Gastrocnemius medialis (tissue), 4 donors: ENCODE results near the gene OPCML. TPM values are rescaled to one million over a fixed set of nuclear protein-coding genes. Genes with fewer than 3 reads are reported as not detected.

ENCODE experiments used
- ATAC-seq, 2 donors: fragments of 150-250 bp; one replicate each; pipeline ENCODE4 v1.9.1; 2016
- DNase-seq, 2 donors: peaks; one replicate each; pipeline ENCODE4 v3.0.0-alpha.2; 2019
- H3K27ac ChIP-seq, 4 donors: fragments of 200-600 bp; sonication (generic); 1 replicate in 1 of 4; 2 replicates in 3 of 4; pipeline ENCODE4 v1.5.1; 2016 to 2018; ENCODE audit warnings: mild to moderate bottlenecking in 2 of 4, moderate library complexity in 1 of 4
- H3K27me3 ChIP-seq, 3 donors: fragments of 200-600 bp; sonication (generic) in 2 of 3; 1 replicate in 1 of 3; 2 replicates in 2 of 3; pipeline versions ENCODE4 v1.5.1 to v1.6.0; 2016 to 2019; ENCODE audit warnings: mild to moderate bottlenecking in 1 of 3, moderate library complexity in 1 of 3
- H3K36me3 ChIP-seq, 2 donors: fragments of 200-600 bp; sonication (generic) in 1 of 2; one replicate each; pipeline ENCODE4 v1.5.1; 2017 to 2018
- H3K4me1 ChIP-seq, 2 donors: fragments of 200-600 bp; sonication (generic) in 1 of 2; one replicate each; pipeline ENCODE4 v1.5.1; 2016 to 2017; ENCODE audit warnings: mild to moderate bottlenecking in 2 of 2
- H3K4me3 ChIP-seq, 4 donors: fragments of 200-600 bp; sonication (generic) in 3 of 4; 1 replicate in 1 of 4; 2 replicates in 3 of 4; pipeline ENCODE4 v1.5.1; 2016 to 2019; ENCODE audit warnings: mild to moderate bottlenecking in 2 of 4
- H3K9me3 ChIP-seq, 3 donors: fragments of 200-600 bp; sonication (generic) in 2 of 3; 1 replicate in 1 of 3; 2 replicates in 2 of 3; pipeline ENCODE4 v1.5.1; 2016 to 2019
- POLR2A ChIP-seq, 2 donors: fragments of 450-650 bp; IDR thresholded peaks; one replicate each; pipeline ENCODE4 v1.6.1; 2017; ENCODE audit warnings: antibody characterized with exemption in 2 of 2, mild to moderate bottlenecking in 2 of 2, moderate library complexity in 2 of 2
- in situ Hi-C, 4 donors: fragments of 200-750 bp; cut with MboI; loops; one replicate each; pipeline versions ENCODE4 v1.15.0 to v1.8.0; 2017; ENCODE audit warnings: low sequenced_read_pairs in 4 of 4
- intact Hi-C: fragments of 100-400 bp; cut with DNase I; formaldehyde crosslinking; loops from one replicate; pipeline ENCODE4 v1.15.1; 2023; ENCODE audit warnings: low total_unique reads
- total RNA-seq, 4 donors: library from RNA; depleted of rRNA; stranded (reverse); fragments of >200 nt; gene quantifications; one replicate each; pipeline versions ENCODE4 v1.1.0 to v1.2.3, GENCODE V29; 2016
- TF ChIP-seq, protein P1 (sequence below), 5 experiments: fragments of 450-650 bp in 3 of 5; fragments of 200-600 bp in 2 of 5; sonication (generic) in 2 of 5; IDR thresholded peaks in 4 of 5; conservative IDR thresholded peaks in 1 of 5; 1 replicate in 4 of 5; 2 replicates in 1 of 5; pipeline ENCODE4 v1.5.1; 2016 to 2019; ENCODE audit warnings: antibody characterized with exemption in 5 of 5, mild to moderate bottlenecking in 3 of 5, moderate library complexity in 3 of 5

The OPCML gene
- total RNA-seq, 4 donors from 2014 or later: not detected

DNA sequence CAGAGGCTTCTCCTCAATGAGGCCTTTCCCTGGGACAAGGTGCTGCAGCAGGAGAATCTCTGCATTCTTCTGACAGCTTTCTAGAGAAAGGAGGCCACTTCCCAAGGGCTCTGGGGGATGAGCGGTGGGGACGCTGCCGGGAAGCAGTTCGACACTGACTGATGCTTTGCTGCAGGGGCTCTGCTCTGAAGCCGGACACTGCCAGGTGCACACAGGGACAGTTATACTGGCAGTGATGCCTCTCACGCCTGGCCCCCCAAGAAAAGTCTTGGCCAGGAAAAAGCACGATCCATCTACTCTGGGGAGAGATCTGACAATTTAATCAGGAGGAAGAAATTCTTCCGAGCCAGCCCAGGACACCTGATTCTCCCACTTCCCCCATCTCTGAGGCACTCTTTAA lies 456.9 kb downstream of the OPCML start:
- Histone ChIP-seq H3K36me3 (no peaks in the 10 kb centered on the region), H3K27ac (no peak overlapping the region), H3K27me3 (peaks cover 0 to 16% (median 15%) of the 10 kb centered on the region in 3 donors), H3K9me3 (no peaks in the 10 kb centered on the region), H3K4me3 (no peak overlapping the region), H3K4me1 (no peaks in the 10 kb centered on the region)
- intact Hi-C loops: loop anchor here (5.0 kb wide), 1 partner anchor 762 kb away; no protein-coding TSS in a partner anchor
- TF ChIP-seq, protein P1, sequence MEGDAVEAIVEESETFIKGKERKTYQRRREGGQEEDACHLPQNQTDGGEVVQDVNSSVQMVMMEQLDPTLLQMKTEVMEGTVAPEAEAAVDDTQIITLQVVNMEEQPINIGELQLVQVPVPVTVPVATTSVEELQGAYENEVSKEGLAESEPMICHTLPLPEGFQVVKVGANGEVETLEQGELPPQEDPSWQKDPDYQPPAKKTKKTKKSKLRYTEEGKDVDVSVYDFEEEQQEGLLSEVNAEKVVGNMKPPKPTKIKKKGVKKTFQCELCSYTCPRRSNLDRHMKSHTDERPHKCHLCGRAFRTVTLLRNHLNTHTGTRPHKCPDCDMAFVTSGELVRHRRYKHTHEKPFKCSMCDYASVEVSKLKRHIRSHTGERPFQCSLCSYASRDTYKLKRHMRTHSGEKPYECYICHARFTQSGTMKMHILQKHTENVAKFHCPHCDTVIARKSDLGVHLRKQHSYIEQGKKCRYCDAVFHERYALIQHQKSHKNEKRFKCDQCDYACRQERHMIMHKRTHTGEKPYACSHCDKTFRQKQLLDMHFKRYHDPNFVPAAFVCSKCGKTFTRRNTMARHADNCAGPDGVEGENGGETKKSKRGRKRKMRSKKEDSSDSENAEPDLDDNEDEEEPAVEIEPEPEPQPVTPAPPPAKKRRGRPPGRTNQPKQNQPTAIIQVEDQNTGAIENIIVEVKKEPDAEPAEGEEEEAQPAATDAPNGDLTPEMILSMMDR (IDR thresholded peaks at IDR 0.05 in 4 of 5, conservative IDR thresholded peaks at IDR 0.05 in 1 of 5): no peak
- no peak for TF ChIP-seq POLR2A (IDR thresholded peaks at IDR 0.05)
- no peak for ATAC-seq
- no peak for DNase-seq
- in situ Hi-C loops: no loop called here

DNA sequence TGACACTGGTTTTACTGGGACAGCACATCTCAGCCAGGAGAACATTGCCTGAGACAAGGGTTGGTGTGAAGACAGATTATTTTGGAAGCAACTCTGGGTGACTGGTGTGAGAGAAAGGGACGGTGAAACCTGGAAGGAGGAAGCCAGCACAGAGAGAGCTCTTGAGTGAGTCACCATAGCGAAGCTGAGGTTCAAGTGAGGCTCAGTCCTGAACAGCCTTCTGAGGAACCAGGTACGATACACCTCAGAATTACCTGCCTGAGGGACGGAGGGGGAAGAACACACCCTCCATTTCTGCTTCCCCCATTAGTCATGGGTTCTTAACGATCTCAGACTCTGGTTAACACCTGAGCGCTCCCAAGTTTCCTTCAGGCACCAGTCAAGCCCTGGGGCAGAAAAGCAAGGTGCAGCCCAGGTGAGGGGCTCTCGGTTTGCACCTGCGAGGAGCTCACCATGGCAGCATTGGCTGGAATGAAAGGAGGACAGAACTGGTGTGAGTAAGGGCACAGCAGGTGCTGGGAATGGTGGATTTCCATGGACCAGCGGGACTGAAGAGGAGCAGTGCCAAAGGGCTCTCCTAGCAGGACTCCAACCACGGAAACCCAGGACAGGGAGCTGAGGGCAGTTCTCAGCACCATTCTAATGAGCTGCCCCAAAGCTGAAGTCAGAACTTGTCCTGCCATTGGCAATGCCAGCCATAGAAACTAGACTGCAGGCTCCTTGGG lies 459.3 kb downstream of the OPCML start:
- Histone ChIP-seq H3K27me3 (peaks cover 0 to 7% (median 6%) of the 10 kb centered on the region in 3 donors), H3K4me1 (no peaks in the 10 kb centered on the region), H3K36me3 (no peaks in the 10 kb centered on the region), H3K9me3 (no peaks in the 10 kb centered on the region), H3K27ac (no peak overlapping the region), H3K4me3 (no peak overlapping the region)
- in situ Hi-C loops (no loop called here), intact Hi-C loops (no loop called here)
- no peak for TF ChIP-seq POLR2A (IDR thresholded peaks at IDR 0.05)
- TF ChIP-seq, protein P1 (IDR thresholded peaks at IDR 0.05 in 4 of 5, conservative IDR thresholded peaks at IDR 0.05 in 1 of 5): no peak
- ATAC-seq (no peak), DNase-seq (no peak)

DNA sequence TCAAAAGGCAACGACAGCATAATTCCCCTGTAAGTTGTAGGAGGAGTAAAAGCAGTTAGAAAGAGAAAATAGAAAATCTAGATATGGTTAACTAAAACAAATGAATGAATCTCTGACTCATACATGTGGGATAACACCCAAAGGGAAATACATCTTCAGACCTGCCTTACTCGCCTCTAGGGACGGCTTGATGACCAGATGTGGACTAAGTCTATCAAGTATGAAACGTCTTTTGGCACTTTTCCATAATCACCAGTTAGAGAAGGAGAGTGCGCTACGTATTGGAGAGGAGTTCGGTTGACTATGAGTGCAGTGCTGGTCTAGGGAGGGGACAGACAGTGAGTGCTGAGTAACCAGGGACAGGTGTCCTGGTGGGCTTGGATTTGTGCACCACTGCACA lies 459.9 kb downstream of the OPCML start:
- no peaks in the 10 kb centered on the region for H3K4me1 ChIP-seq
- no peaks in the 10 kb centered on the region for H3K36me3 ChIP-seq
- no peak overlapping the region for H3K27ac ChIP-seq
- in situ Hi-C loops: no loop called here
- H3K27me3 ChIP-seq: peaks cover 0 to 7% (median 6%) of the 10 kb centered on the region in 3 donors
- H3K4me3 ChIP-seq: no peak overlapping the region
- intact Hi-C loops: no loop called here
- ATAC-seq (no peak), DNase-seq (no peak)
- no peaks in the 10 kb centered on the region for H3K9me3 ChIP-seq
- TF ChIP-seq, protein P1 (IDR thresholded peaks at IDR 0.05 in 4 of 5, conservative IDR thresholded peaks at IDR 0.05 in 1 of 5): no peak
- no peak for TF ChIP-seq POLR2A (IDR thresholded peaks at IDR 0.05)

DNA sequence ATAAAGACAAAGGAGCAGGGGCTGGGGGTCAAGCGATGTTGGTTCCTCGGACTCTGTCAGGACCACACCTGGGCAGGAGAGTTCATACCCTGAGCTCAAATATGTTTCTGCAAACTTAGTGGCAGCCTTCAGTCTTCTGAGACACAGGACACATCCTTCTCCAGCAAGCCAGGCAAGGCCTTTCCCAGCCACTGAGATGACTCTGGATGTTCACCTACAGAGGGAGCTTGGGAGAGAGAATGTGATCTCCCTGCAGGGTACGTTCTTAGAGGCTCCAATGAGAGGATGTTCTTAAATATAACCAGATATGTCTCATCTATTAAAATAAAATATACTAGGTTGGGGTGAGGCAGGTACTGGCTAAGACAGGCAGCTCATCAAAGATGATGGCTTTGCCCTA lies 461.5 kb downstream of the OPCML start:
- intact Hi-C loops: no loop called here
- H3K36me3 ChIP-seq: no peaks in the 10 kb centered on the region
- TF ChIP-seq, protein P1 (IDR thresholded peaks at IDR 0.05 in 4 of 5, conservative IDR thresholded peaks at IDR 0.05 in 1 of 5): no peak
- no peak for TF ChIP-seq POLR2A (IDR thresholded peaks at IDR 0.05)
- H3K27me3 ChIP-seq: peaks cover 0 to 7% (median 6%) of the 10 kb centered on the region in 3 donors
- H3K27ac ChIP-seq: no peak overlapping the region
- DNase-seq (no peak), ATAC-seq (no peak)
- in situ Hi-C loops: no loop called here
- no peaks in the 10 kb centered on the region for H3K4me1 ChIP-seq
- H3K9me3 ChIP-seq: no peaks in the 10 kb centered on the region
- no peak overlapping the region for H3K4me3 ChIP-seq
